ENCODE results near the gene FRMD4A.

- TF ChIP-seq NKRF (conservative IDR thresholded peaks at IDR 0.05) (no peak), BHLHE40 (IDR thresholded peaks at IDR 0.05; ENCODE audit: borderline replicate concordance in 1 of 2, low read depth in 2 of 2, low read length in 1 of 2) (no peak), EP300 (IDR thresholded peaks at IDR 0.05; ENCODE audit: borderline replicate concordance in 1 of 2, control insufficient read depth in 1 of 2, low read depth in 2 of 2, low read length in 2 of 2) (no peak), POLR2A (IDR thresholded peaks at IDR 0.05; ENCODE audit: low read depth, low read length) (no peak), TAF1 (IDR thresholded peaks at IDR 0.05; ENCODE audit: borderline replicate concordance, low read depth, low read length) (no peak)
Measured at GRCh38 chr10:13637894-13638293, 692.8 kb downstream of the FRMD4A start.

Data from GM12878 (cell line).